Endothelial cell of umbilical vein (primary cell): ENCODE data around the gene SAMD14. TPM values are rescaled to one million over a fixed set of nuclear protein-coding genes. Genes with fewer than 3 reads are reported as not detected.

Source experiments
- BruUV-seq: library from RNA; stranded (reverse); fragments of 400-500 nt; replicated peaks from 2 replicates; lab custom pipeline; 2021; lab: Mats Ljungman, UMichigan
- CTCF ChIA-PET: fragments of 300-600, 350-600 bp; sonication (Branson Sonifier 250); formaldehyde crosslinking; loops from one replicate; lab custom pipeline; 2021; ENCODE audit warnings: antibody characterized with exemption, inconsistent platforms; lab: Charles Lee
- POLR2A ChIA-PET: fragments of 300-600, 350-600 bp; sonication (Branson Sonifier 250); formaldehyde crosslinking; loops from one replicate; lab custom pipeline; 2021; ENCODE audit warnings: antibody characterized with exemption, inconsistent platforms; lab: Charles Lee
- DNase-seq: peaks from one replicate; pipeline ENCODE4 v3.0.0-alpha.2; 2011; ENCODE audit warnings: low read depth, low spot score
- FAIRE-seq: peaks from 2 replicates; lab custom pipeline; 2011; peaks lifted over from hg19 to GRCh38; lab: Jason Lieb, UNC
- H2AFZ ChIP-seq: 2 replicates; pipeline ENCODE4 v1.6.0; 2012; ENCODE audit warnings: low read depth, low read length, control low read depth, inconsistent platforms
- H3K27ac ChIP-seq: 2 replicates; pipeline ENCODE4 v1.5.1; 2011; ENCODE audit warnings: low read depth, mild to moderate bottlenecking, control low read depth, low read length, moderate library complexity; ENCODE audit not compliant: insufficient read depth
- H3K27me3 ChIP-seq, 2 experiments: 2 replicates each; pipeline versions ENCODE4 v1.6.0 to v1.6.1; 2011; ENCODE audit warnings: low read length in 2 of 2, mixed read lengths in 1 of 2; ENCODE audit not compliant: control insufficient read depth in 2 of 2, insufficient read depth in 2 of 2
- H3K36me3 ChIP-seq, 2 experiments: 2 replicates in 1 of 2; 3 replicates in 1 of 2; pipeline ENCODE4 v1.5.1; 2011; ENCODE audit warnings: low read length in 2 of 2, mild to moderate bottlenecking in 1 of 2, moderate library complexity in 1 of 2; ENCODE audit not compliant: control insufficient read depth in 2 of 2, insufficient read depth in 2 of 2; ENCODE audit errors: extremely low read depth in 1 of 2
- H3K4me1 ChIP-seq: 3 replicates; pipeline ENCODE4 v1.5.1; 2011; ENCODE audit warnings: mild to moderate bottlenecking, low read length; ENCODE audit not compliant: control insufficient read depth, insufficient read depth; ENCODE audit errors: extremely low read depth
- H3K4me2 ChIP-seq: 2 replicates; pipeline ENCODE4 v1.6.1; 2011; ENCODE audit warnings: low read length, control low read depth, mixed read lengths; ENCODE audit not compliant: insufficient read depth
- H3K4me3 ChIP-seq, 3 experiments: fragments of 200-600 bp in 1 of 3; sonication (generic), shearing (Covaris generic) in 1 of 3; replicated peaks in 1 of 3; 2 replicates each; pipeline ENCODE4 v1.5.1; 2011 to 2016; ENCODE audit warnings: control low read depth in 3 of 3, low read length in 3 of 3, mild to moderate bottlenecking in 2 of 3, inconsistent platforms in 1 of 3, low read depth in 1 of 3, moderate library complexity in 1 of 3; ENCODE audit not compliant: insufficient read depth in 1 of 3
- H3K79me2 ChIP-seq: 2 replicates; pipeline ENCODE4 v1.6.0; 2012; ENCODE audit warnings: low read length, inconsistent platforms; ENCODE audit not compliant: control insufficient read depth, insufficient read depth
- H3K9ac ChIP-seq: replicated peaks from 2 replicates; pipeline ENCODE3; 2011; ENCODE audit warnings: low read length, control low read depth; ENCODE audit not compliant: insufficient read depth; ENCODE audit errors: extremely low read depth
- H3K9me1 ChIP-seq: replicated peaks from 3 replicates; pipeline ENCODE4 v1.6.0; 2011; ENCODE audit warnings: mild to moderate bottlenecking, low read length; ENCODE audit not compliant: control insufficient read depth, insufficient read depth; ENCODE audit errors: extremely low read depth
- H3K9me3 ChIP-seq: replicated peaks from 2 replicates; pipeline ENCODE4 v1.5.1; 2012; ENCODE audit warnings: low read length, inconsistent platforms; ENCODE audit not compliant: control insufficient read depth, insufficient read depth
- H4K20me1 ChIP-seq: replicated peaks from 2 replicates; pipeline ENCODE3; 2011; ENCODE audit warnings: mild to moderate bottlenecking, low read length; ENCODE audit not compliant: control insufficient read depth, insufficient read depth; ENCODE audit errors: extremely low read depth
- EZH2 ChIP-seq: IDR thresholded peaks from 2 replicates; pipeline ENCODE4 v1.6.1; 2012; ENCODE audit warnings: borderline replicate concordance, low read depth, mild to moderate bottlenecking, moderate library complexity, low read length, inconsistent platforms; ENCODE audit not compliant: severe bottlenecking
- FOS ChIP-seq: IDR thresholded peaks from 2 replicates; pipeline ENCODE4 v1.6.1; 2011; ENCODE audit warnings: mild to moderate bottlenecking, low read length, moderate library complexity, borderline replicate concordance; ENCODE audit not compliant: insufficient read depth
- GATA2 ChIP-seq: IDR thresholded peaks from 2 replicates; pipeline ENCODE4 v1.7.0; 2011; ENCODE audit warnings: low read depth, mild to moderate bottlenecking, moderate library complexity, mixed read lengths, low read length; ENCODE audit not compliant: insufficient read length, insufficient read depth
- JUN ChIP-seq: IDR thresholded peaks from 2 replicates; pipeline ENCODE4 v1.6.1; 2011; ENCODE audit warnings: borderline replicate concordance, low read depth; ENCODE audit not compliant: insufficient read length, insufficient read depth
- MYC ChIP-seq: IDR thresholded peaks from one replicate; pipeline ENCODE4 v1.6.1; 2011; ENCODE audit warnings: mild to moderate bottlenecking, low read depth, low read length
- POLR2A ChIP-seq: IDR thresholded peaks from 2 replicates; pipeline ENCODE4 v1.6.1; 2012; ENCODE audit warnings: low read depth, mild to moderate bottlenecking, control low read depth, low read length
- POLR2AphosphoS5 ChIP-seq: IDR thresholded peaks from 2 replicates; pipeline ENCODE4 v1.6.1; 2012; ENCODE audit warnings: low read depth, mild to moderate bottlenecking, control low read depth, low read length, moderate library complexity; ENCODE audit not compliant: insufficient read depth
- dilution Hi-C: fragments of 300-500 bp; cut with MboI; formaldehyde crosslinking; loops from one replicate; pipeline ENCODE4 v1.15.0; 2019; ENCODE audit warnings: low sequenced_read_pairs; ENCODE audit not compliant: extremely low pct_ligation_motif_present
- intact Hi-C: fragments of 100-400 bp; cut with micrococcal nuclease; formaldehyde crosslinking; loops from one replicate; pipeline ENCODE4 v1.10.0; 2022
- polyA plus RNA-seq, 4 experiments: library from polyadenylated mRNA; depleted of rRNA in 3 of 4; stranded (reverse) in 3 of 4; unstranded in 1 of 4; fragments of >200 nt; gene quantifications; 2 replicates each; pipeline versions ENCODE4 v1.2.1 to v1.2.3, GENCODE V29; 2011 to 2012; ENCODE audit warnings: missing spikeins in 1 of 4
- total RNA-seq: library from RNA; stranded (reverse); gene quantifications from 2 replicates; pipeline ENCODE4 v1.2.3, GENCODE V29; 2021
- TF ChIP-seq, protein P1 (sequence below), 2 donors: IDR thresholded peaks; 1 replicate in 1 of 2; 2 replicates in 1 of 2; pipeline ENCODE4 v1.5.1; 2011; ENCODE audit warnings: low read length in 2 of 2, mild to moderate bottlenecking in 2 of 2, moderate library complexity in 2 of 2, control low read depth in 1 of 2, inconsistent platforms in 1 of 2, low read depth in 1 of 2; ENCODE audit not compliant: insufficient read depth in 1 of 2; ENCODE audit errors: extremely low read depth in 1 of 2
- TF ChIP-seq, protein P2 (sequence below): IDR thresholded peaks from 2 replicates; pipeline ENCODE4 v1.6.1; 2011; ENCODE audit not compliant: insufficient read depth, insufficient read length

SAMD14 gene
- total and polyA plus RNA-seq, 2 donors (not counting 3 experiments of a cell fraction or from before 2014, with no cell fraction given): 6.8 to 15.6 TPM

DNA sequence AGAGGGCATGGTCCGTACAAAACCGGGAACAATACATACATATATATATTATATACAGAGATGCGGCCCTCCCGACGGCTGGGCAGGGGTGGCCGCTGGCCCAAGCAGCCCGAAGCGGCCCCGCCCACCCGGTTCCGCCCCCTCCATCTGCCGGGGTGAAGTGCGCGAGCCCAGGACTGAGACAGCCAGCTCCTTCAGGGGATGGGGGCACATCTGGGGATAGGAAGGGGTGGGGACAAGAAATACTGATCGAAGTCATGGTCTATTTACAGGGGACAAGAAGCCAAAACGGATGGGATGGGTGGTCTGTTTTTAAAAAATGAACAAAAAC lies 3.8 kb upstream of the SAMD14 start:
- no peaks in the 10 kb centered on the region for H3K9me1 ChIP-seq
- intact Hi-C loops: no loop called here
- no peak overlapping the region for H3K27ac ChIP-seq
- dilution Hi-C loops: no loop called here
- no peak overlapping the region for H3K9ac ChIP-seq
- ChIA-PET CTCF (interaction anchor here (1.1 to 1.5 kb wide), 2 partner anchors 18 to 19 kb away, joined by 3 read pairs; no protein-coding TSS in a partner anchor), POLR2A (no interaction called here)
- no peaks in the 10 kb centered on the region for H3K9me3 ChIP-seq
- H2AFZ ChIP-seq: no peak overlapping the region
- H4K20me1 ChIP-seq: no peaks in the 10 kb centered on the region
- no TSS peak for BruUV-seq
- no peak for FAIRE-seq
- no peak overlapping the region for H3K4me2 ChIP-seq
- H3K36me3 ChIP-seq: peaks cover 13 to 43% of the 10 kb centered on the region in 2 experiments
- no peak for DNase-seq
- peaks cover 5% of the 10 kb centered on the region for H3K4me1 ChIP-seq
- no peaks in the 10 kb centered on the region for H3K79me2 ChIP-seq
- no peaks in the 10 kb centered on the region for H3K27me3 ChIP-seq
- TF ChIP-seq GATA2: no peak
- no peak for TF ChIP-seq JUN
- H3K4me3 ChIP-seq: no peak overlapping the region

DNA sequence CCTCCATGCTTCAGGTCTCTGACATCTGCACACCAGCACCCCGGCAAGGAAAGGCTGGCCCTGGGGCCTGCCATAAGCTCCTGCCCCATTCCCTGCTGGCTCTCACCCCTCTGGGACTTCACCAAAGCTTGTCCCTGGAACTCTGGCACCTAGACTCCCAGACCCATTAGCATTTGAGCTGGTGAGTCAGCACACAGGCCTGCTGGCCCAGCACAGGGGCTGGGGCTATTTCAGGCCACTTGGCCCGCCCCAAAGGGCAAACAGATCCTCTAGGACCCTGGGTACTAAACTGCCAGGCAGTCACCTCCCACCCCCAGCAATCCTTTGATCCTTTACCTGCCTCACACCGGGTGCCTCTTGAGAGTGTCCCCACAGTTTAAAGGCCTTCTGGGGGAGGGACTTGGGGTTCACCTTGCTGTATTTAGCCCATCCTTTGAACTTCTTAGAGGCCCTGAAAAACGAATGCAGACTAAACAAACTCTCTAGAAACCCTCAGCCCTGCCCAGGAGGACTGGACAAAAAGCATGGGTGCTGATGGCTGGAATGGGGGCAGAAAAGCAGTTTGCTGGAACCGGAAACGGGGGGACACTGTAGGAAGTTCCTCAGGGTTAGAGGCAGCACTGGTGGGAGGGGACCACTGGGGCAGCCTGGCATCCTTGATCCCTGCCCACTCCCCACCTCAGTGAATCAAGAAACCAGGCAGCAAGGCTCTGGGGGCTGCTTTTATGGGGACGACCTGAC lies 3.2 kb upstream of the SAMD14 start:
- no peak overlapping the region for H2AFZ ChIP-seq
- H3K9me3 ChIP-seq: no peaks in the 10 kb centered on the region
- no peak overlapping the region for H3K4me3 ChIP-seq
- H3K9ac ChIP-seq: no peak overlapping the region
- intact Hi-C loops: no loop called here
- ChIA-PET CTCF (interaction anchor here (1.0 to 3.7 kb wide), 6 partner anchors 13 to 65 kb away, joined by 3 to 37 read pairs (median 3); no protein-coding TSS in a partner anchor), POLR2A (no interaction called here)
- no peak overlapping the region for H3K4me2 ChIP-seq
- H3K36me3 ChIP-seq: peaks cover 8 to 37% of the 10 kb centered on the region in 2 experiments
- H3K4me1 ChIP-seq: peaks cover 11% of the 10 kb centered on the region
- no peak for DNase-seq
- no peak overlapping the region for H3K27ac ChIP-seq
- H3K9me1 ChIP-seq: no peaks in the 10 kb centered on the region
- FAIRE-seq: no peak
- dilution Hi-C loops: no loop called here
- BruUV-seq: no TSS peak
- TF ChIP-seq EZH2 (no peak), FOS (no peak), POLR2A (no peak), POLR2AphosphoS5 (no peak), GATA2 (no peak), MYC (no peak), JUN (no peak)
- TF ChIP-seq, protein P1, sequence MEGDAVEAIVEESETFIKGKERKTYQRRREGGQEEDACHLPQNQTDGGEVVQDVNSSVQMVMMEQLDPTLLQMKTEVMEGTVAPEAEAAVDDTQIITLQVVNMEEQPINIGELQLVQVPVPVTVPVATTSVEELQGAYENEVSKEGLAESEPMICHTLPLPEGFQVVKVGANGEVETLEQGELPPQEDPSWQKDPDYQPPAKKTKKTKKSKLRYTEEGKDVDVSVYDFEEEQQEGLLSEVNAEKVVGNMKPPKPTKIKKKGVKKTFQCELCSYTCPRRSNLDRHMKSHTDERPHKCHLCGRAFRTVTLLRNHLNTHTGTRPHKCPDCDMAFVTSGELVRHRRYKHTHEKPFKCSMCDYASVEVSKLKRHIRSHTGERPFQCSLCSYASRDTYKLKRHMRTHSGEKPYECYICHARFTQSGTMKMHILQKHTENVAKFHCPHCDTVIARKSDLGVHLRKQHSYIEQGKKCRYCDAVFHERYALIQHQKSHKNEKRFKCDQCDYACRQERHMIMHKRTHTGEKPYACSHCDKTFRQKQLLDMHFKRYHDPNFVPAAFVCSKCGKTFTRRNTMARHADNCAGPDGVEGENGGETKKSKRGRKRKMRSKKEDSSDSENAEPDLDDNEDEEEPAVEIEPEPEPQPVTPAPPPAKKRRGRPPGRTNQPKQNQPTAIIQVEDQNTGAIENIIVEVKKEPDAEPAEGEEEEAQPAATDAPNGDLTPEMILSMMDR (IDR thresholded peaks at IDR 0.05; ENCODE audit: extremely low read depth in 1 of 2, insufficient read depth in 1 of 2, low read depth in 1 of 2, low read length in 2 of 2): no peak
- TF ChIP-seq, protein P2, sequence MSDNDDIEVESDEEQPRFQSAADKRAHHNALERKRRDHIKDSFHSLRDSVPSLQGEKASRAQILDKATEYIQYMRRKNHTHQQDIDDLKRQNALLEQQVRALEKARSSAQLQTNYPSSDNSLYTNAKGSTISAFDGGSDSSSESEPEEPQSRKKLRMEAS: no peak
- no peaks in the 10 kb centered on the region for H4K20me1 ChIP-seq
- no peaks in the 10 kb centered on the region for H3K27me3 ChIP-seq
- H3K79me2 ChIP-seq: no peaks in the 10 kb centered on the region
